ENCODE results near the gene POLD4. TPM values are rescaled to one million over a fixed set of nuclear protein-coding genes. Genes with fewer than 3 reads are reported as not detected.
A peak's percentile ranks its signal among the peaks of the same experiment; 100 is the strongest.

Gene POLD4
- total and polyA plus RNA-seq, 7 experiments from 2014 or later = 59.9 to 116 (median 95.1) TPM

DNA sequence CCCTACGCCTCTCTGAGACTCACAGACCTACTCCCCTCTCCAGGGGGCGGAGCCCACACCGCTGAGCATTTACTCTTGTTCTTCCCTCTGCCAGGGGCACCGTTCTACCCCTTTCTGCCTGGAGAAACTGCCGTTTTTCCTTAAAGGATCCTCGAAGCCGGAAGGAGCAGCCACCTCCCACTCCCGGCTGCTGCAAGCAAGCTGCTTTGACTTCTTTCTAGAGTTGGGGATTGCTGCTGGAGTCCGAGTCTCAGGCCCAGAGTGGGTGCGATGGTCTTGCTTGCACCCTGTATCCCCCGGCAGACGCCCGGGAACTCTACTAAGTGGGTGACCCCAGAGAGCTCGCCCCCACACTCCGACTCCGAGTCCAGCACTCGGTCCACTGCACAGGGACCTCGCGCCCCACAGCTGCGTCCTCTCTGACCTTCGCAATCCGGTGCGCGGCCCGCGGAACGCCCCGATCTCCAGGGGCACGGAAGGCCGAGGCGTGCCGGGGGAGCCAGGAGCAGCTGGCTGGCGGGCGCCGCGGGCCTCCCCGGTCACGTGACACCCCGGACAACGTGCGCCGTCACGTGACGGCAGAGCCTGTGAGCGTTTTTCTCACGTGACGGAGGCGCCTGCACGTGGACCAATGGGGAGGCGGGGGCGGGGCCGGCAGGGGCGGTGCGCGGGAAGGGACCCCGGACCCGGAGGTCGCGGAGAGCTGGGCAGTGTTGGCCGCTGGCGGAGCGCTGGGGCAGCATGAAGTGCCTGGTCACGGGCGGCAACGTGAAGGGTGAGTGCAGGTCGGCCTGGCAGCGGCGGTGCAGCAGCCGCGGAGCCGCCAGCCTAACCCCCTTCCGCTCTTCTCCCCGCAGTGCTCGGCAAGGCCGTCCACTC, 38.2 kb upstream of the POLD4 start, which contains the start of gene RAD9A:
TSS of gene RAD9A (plus strand) at position 683 of the 879 bp plus-strand sequence. CDS start at position 742, 59 bp downstream.
- peaks cover 0 to 7% (median 0%) of the 10 kb centered on the region in 5 donors for H3K36me3 Mint-ChIP-seq
- H3K4me3 Mint-ChIP-seq = peak within 1 kb of the TSS; percentile 84 to 95 (median 88)
- ChIA-PET CTCF (interaction anchor here (0.6 to 2.1 kb wide), 14 partner anchors 9 to 111 kb away, joined by 3 to 6 read pairs (median 4); partner anchors contain the start of genes AIP and TBC1D10C), POLR2A (interaction anchor here (0.8 to 25.4 kb wide), 22 partner anchors 8 to 152 kb away, joined by 3 to 1530 read pairs (median 5); partner anchors contain the start of genes AIP, CARNS1, CDK2AP2 and CLCF1)
- H3K27ac Mint-ChIP-seq = peak within 1 kb of the TSS; percentile 47 to 92 (median 82)
- DNase-seq = peak; percentile 80 to 94 (median 87)
- Histone ChIP-seq H3K4me3 (ENCODE audit: low read length) (peak within 1 kb of the TSS; percentile 49), H3K36me3 (ENCODE audit: control insufficient read depth in 2 of 3, insufficient read depth in 3 of 3, low read length in 3 of 3) (peaks cover 0 to 21% (median 0%) of the 10 kb centered on the region in 3 experiments), H3K9me3 (ENCODE audit: control insufficient read depth in 2 of 3, low read length in 3 of 3) (no peaks in the 10 kb centered on the region), H3K27me3 (ENCODE audit: control insufficient read depth in 2 of 2, insufficient read depth in 2 of 2, low read length in 2 of 2) (no peaks in the 10 kb centered on the region), H3K4me1 (ENCODE audit: control insufficient read depth in 2 of 2, insufficient read depth in 2 of 2, low read length in 2 of 2) (peaks cover 15 to 16% of the 10 kb centered on the region in 2 donors), H3K27ac (ENCODE audit: low read depth, low read length) (peak within 1 kb of the TSS; percentile 83)
- no peaks in the 10 kb centered on the region for H3K9me3 Mint-ChIP-seq
- intact Hi-C loops (cut with micrococcal nuclease) = loop anchor here (1.0 to 5.0 kb wide), 8 partner anchors 10 to 274 kb away; partner anchors contain the start of genes PPP1CA (in 2 of the 2), RPS6KB2 (in 2 of the 2), KDM2A (in 1 of the 2) and NDUFV1 (in 1 of the 2)
- peaks cover 27 to 47% (median 34%) of the 10 kb centered on the region in 7 donors for H3K4me1 Mint-ChIP-seq
- peak; percentile 90 for ATAC-seq
- peaks cover 0 to 3% (median 0%) of the 10 kb centered on the region in 5 donors for H3K27me3 Mint-ChIP-seq

DNA sequence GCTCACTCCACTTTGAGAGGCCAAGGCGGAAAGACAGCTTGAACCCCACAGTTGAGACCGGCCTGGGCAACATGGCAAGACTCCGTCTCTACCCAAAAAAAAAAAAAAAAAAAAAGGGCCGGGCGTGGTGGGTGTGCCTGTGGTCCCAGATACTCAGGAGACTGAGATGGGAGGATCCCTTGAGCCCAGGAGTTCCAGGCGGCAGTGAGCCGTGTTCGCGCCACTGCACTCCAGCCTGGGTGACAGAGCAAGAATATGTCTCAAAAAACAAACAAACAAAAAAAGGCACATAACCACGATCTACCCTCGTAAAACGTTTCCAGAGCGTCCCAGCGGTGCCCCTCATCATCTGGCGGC, 37.6 kb upstream of the POLD4 start:
- intact Hi-C loops (cut with micrococcal nuclease) = loop anchor here (1.0 to 5.0 kb wide), 8 partner anchors 10 to 274 kb away; partner anchors contain the start of genes PPP1CA (in 2 of the 2), RPS6KB2 (in 2 of the 2), KDM2A (in 1 of the 2) and NDUFV1 (in 1 of the 2)
- Mint-ChIP-seq H3K4me3 (peak overlapping the region; percentile 84 to 95 (median 88)), H3K27ac (peak overlapping the region; percentile 34 to 92 (median 82)), H3K36me3 (peaks cover 0 to 7% (median 0%) of the 10 kb centered on the region in 5 donors), H3K27me3 (peaks cover 0 to 5% (median 0%) of the 10 kb centered on the region in 5 donors), H3K9me3 (no peaks in the 10 kb centered on the region), H3K4me1 (peaks cover 23 to 42% (median 30%) of the 10 kb centered on the region in 7 donors)
- ATAC-seq (no peak), DNase-seq (no peak)
- CTCF ChIA-PET = interaction anchor here (0.6 to 2.1 kb wide), 11 partner anchors 9 to 282 kb away, joined by 3 to 6 read pairs (median 3); partner anchors contain the start of genes AIP and TBC1D10C
- POLR2A ChIA-PET = interaction anchor here (1.2 to 25.4 kb wide), 11 partner anchors 12 to 151 kb away, joined by 3 to 1530 read pairs (median 8); partner anchors contain the start of genes CARNS1, CDK2AP2, POLD4 and PPP1CA
- H3K36me3 ChIP-seq (ENCODE audit: control insufficient read depth in 2 of 3, insufficient read depth in 3 of 3, low read length in 3 of 3) = peaks cover 0 to 17% (median 0%) of the 10 kb centered on the region in 3 experiments
- peak overlapping the region; percentile 83 for H3K27ac ChIP-seq (ENCODE audit: low read depth, low read length)
- H3K27me3 ChIP-seq (ENCODE audit: control insufficient read depth in 2 of 2, insufficient read depth in 2 of 2, low read length in 2 of 2) = no peaks in the 10 kb centered on the region
- peaks cover 13 to 14% of the 10 kb centered on the region in 2 donors for H3K4me1 ChIP-seq (ENCODE audit: control insufficient read depth in 2 of 2, insufficient read depth in 2 of 2, low read length in 2 of 2)
- H3K4me3 ChIP-seq (ENCODE audit: low read length) = peak overlapping the region; percentile 49
- H3K9me3 ChIP-seq (ENCODE audit: control insufficient read depth in 2 of 3, low read length in 3 of 3) = no peaks in the 10 kb centered on the region

DNA sequence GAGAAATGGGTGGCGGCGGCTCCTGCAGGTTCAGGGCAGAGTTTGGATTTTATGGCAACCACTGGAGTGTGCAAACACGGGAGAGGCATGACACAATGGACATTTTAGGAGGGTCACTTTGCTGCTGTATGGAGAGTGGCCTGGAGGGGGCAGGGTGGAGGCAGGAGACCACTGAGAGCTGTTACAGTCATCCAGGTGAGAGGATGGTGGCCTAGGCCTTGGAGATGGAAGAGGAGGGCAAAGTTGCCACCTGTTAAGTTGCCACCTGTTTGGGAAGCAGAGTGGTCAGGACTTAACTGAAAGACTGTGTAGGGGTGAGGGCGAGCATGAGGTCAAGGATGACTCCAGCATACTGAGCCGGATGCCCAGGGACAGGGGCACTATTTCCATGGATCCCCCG, 36.1 kb upstream of the POLD4 start:
- Histone ChIP-seq H3K9me3 (ENCODE audit: control insufficient read depth in 2 of 3, low read length in 3 of 3) (no peaks in the 10 kb centered on the region), H3K4me3 (ENCODE audit: low read length) (no peak overlapping the region), H3K27me3 (ENCODE audit: control insufficient read depth in 2 of 2, insufficient read depth in 2 of 2, low read length in 2 of 2) (no peaks in the 10 kb centered on the region), H3K27ac (ENCODE audit: low read depth, low read length) (no peak overlapping the region), H3K36me3 (ENCODE audit: control insufficient read depth in 2 of 3, insufficient read depth in 3 of 3, low read length in 3 of 3) (peaks cover 0 to 9% (median 0%) of the 10 kb centered on the region in 3 experiments), H3K4me1 (ENCODE audit: control insufficient read depth in 2 of 2, insufficient read depth in 2 of 2, low read length in 2 of 2) (peaks cover 13 to 14% of the 10 kb centered on the region in 2 donors)
- ATAC-seq (peak; percentile 59), DNase-seq (peak in 3 of 9 donors; percentile 35 to 48 (median 42))
- Mint-ChIP-seq H3K27ac (peak overlapping the region in 8 of 9 donors; percentile 6 to 86 (median 70)), H3K36me3 (peaks cover 0 to 7% (median 0%) of the 10 kb centered on the region in 5 donors), H3K27me3 (peaks cover 0 to 20% (median 0%) of the 10 kb centered on the region in 5 donors), H3K4me3 (peak overlapping the region; percentile 38 to 86 (median 74)), H3K9me3 (no peaks in the 10 kb centered on the region), H3K4me1 (peaks cover 23 to 42% (median 30%) of the 10 kb centered on the region in 7 donors)
- intact Hi-C loops (cut with micrococcal nuclease) = loop anchor here (1.0 kb wide), 1 partner anchor 117 kb away; no protein-coding TSS in a partner anchor
- CTCF ChIA-PET = interaction anchor here (0.6 to 21.2 kb wide), 5 partner anchors 33 to 240 kb away, joined by 3 to 495 read pairs (median 3); partner anchors contain the start of genes CDK2AP2, NUDT8, PITPNM1 and POLD4
- POLR2A ChIA-PET = interaction anchor here (4.1 to 25.4 kb wide), 2 partner anchors 13 to 37 kb away, joined by 65 to 1530 read pairs; partner anchors contain the start of genes CARNS1, PPP1CA, PTPRCAP and RPS6KB2

DNA sequence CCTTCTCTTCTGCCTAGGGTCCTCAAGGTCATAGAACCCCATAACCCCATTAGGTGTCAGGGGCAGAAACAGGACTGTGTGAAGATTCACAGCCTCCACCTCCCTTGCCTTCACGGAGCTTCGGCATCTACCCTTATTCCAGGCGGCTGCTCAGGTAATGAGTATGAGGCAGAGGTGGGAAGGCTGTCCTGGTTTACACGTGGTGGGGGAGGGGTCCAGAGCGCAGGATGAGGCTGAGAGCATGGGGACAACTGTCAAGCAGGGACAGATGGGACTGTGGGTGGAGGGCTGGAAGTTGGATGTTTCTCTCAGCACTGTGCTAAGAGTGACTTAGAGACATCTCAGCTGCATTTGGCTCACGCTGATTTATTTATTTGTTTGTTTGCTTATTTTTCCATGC, 34.2 kb upstream of the POLD4 start:
- no peak overlapping the region for H3K4me3 ChIP-seq (ENCODE audit: low read length)
- H3K27ac Mint-ChIP-seq = peak overlapping the region in 1 of 9 donors; percentile 67
- POLR2A ChIA-PET = interaction anchor here (0.8 to 25.4 kb wide), 5 partner anchors 14 to 95 kb away, joined by 3 to 1530 read pairs (median 5); partner anchors contain the start of genes AIP, CARNS1, POLD4 and PPP1CA

DNA sequence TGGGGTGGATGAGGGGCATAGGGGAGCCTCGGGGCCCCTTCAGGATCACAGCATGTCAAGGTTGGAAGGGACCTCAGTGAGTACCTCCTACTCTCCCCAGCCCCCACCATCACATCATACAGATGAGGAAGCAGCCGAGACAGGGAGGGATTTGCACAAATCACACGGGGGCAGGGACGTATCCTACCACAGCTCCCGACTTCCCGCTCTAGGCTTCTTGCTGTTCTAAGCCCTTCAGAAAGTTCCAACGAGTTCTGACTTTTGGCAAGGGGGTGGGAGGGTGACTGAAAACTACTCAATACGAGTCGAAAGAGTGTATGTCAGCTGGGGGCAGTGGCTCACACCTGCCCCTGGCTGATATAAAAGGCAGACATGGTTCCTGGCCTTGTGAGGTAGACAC, 33.7 kb upstream of the POLD4 start:
- Histone ChIP-seq H3K27ac (ENCODE audit: low read depth, low read length) (no peak overlapping the region), H3K36me3 (ENCODE audit: control insufficient read depth in 2 of 3, insufficient read depth in 3 of 3, low read length in 3 of 3) (peaks cover 0 to 2% (median 0%) of the 10 kb centered on the region in 3 experiments), H3K4me3 (ENCODE audit: low read length) (no peak overlapping the region), H3K9me3 (ENCODE audit: control insufficient read depth in 2 of 3, low read length in 3 of 3) (no peaks in the 10 kb centered on the region), H3K4me1 (ENCODE audit: control insufficient read depth in 2 of 2, insufficient read depth in 2 of 2, low read length in 2 of 2) (peaks cover 11 to 13% of the 10 kb centered on the region in 2 donors), H3K27me3 (ENCODE audit: control insufficient read depth in 2 of 2, insufficient read depth in 2 of 2, low read length in 2 of 2) (no peaks in the 10 kb centered on the region)
- ATAC-seq (no peak), DNase-seq (no peak)
- POLR2A ChIA-PET = interaction anchor here (0.7 to 25.4 kb wide), 6 partner anchors 14 to 96 kb away, joined by 3 to 1530 read pairs (median 4); partner anchors contain the start of genes AIP, CARNS1, POLD4 and PPP1CA
- Mint-ChIP-seq H3K9me3 (no peaks in the 10 kb centered on the region), H3K36me3 (peaks cover 0 to 2% (median 0%) of the 10 kb centered on the region in 5 donors), H3K4me1 (peaks cover 20 to 28% (median 22%) of the 10 kb centered on the region in 7 donors), H3K4me3 (no peak overlapping the region), H3K27me3 (peaks cover 0 to 24% (median 0%) of the 10 kb centered on the region in 5 donors), H3K27ac (no peak overlapping the region)
- intact Hi-C loops (cut with micrococcal nuclease) = no loop called here
- CTCF ChIA-PET = interaction anchor here (0.6 to 21.2 kb wide), 5 partner anchors 30 to 103 kb away, joined by 3 to 495 read pairs (median 3); partner anchors contain the start of genes POLD4 and TMEM134

More for the DNA sequence above, 34.2 kb upstream of the POLD4 start:
- H3K36me3 Mint-ChIP-seq = peaks cover 0 to 2% (median 0%) of the 10 kb centered on the region in 5 donors
- no peak overlapping the region for H3K4me3 Mint-ChIP-seq
- DNase-seq (no peak), ATAC-seq (no peak)
- intact Hi-C loops (cut with micrococcal nuclease) = no loop called here
- CTCF ChIA-PET = interaction anchor here (0.6 to 21.2 kb wide), 6 partner anchors 31 to 118 kb away, joined by 3 to 495 read pairs (median 3); partner anchors contain the start of genes PITPNM1, POLD4 and TMEM134
- H3K36me3 ChIP-seq (ENCODE audit: control insufficient read depth in 2 of 3, insufficient read depth in 3 of 3, low read length in 3 of 3) = peaks cover 0 to 2% (median 0%) of the 10 kb centered on the region in 3 experiments
- H3K4me1 Mint-ChIP-seq = peaks cover 19 to 29% (median 22%) of the 10 kb centered on the region in 7 donors
- peaks cover 0 to 23% (median 0%) of the 10 kb centered on the region in 5 donors for H3K27me3 Mint-ChIP-seq
- no peak overlapping the region for H3K27ac ChIP-seq (ENCODE audit: low read depth, low read length)
- peaks cover 11% of the 10 kb centered on the region in 2 donors for H3K4me1 ChIP-seq (ENCODE audit: control insufficient read depth in 2 of 2, insufficient read depth in 2 of 2, low read length in 2 of 2)
- no peaks in the 10 kb centered on the region for H3K27me3 ChIP-seq (ENCODE audit: control insufficient read depth in 2 of 2, insufficient read depth in 2 of 2, low read length in 2 of 2)
- H3K9me3 Mint-ChIP-seq = no peaks in the 10 kb centered on the region
- H3K9me3 ChIP-seq (ENCODE audit: control insufficient read depth in 2 of 3, low read length in 3 of 3) = no peaks in the 10 kb centered on the region

All from naive thymus-derived CD4-positive, alpha-beta T cell (primary cell).